AG09309 (cell line): ENCODE measurements around the gene IL11RA.

ENCODE experiments used
- DNase-seq: peaks from one replicate; pipeline ENCODE4 v3.0.0-alpha.2; 2010; ENCODE audit warnings: low read depth
- H3K4me3 ChIP-seq: 2 replicates; pipeline ENCODE4 v1.5.1; 2011; ENCODE audit warnings: mild to moderate bottlenecking, low read depth, low read length, moderate library complexity; ENCODE audit not compliant: control insufficient read depth
- TF ChIP-seq, protein P1 (sequence below): IDR thresholded peaks from 2 replicates; pipeline ENCODE4 v1.5.1; 2011; ENCODE audit warnings: mild to moderate bottlenecking, low read depth, low read length, inconsistent platforms; ENCODE audit not compliant: insufficient read depth, control insufficient read depth; ENCODE audit errors: missing control alignments

The IL11RA gene

DNA sequence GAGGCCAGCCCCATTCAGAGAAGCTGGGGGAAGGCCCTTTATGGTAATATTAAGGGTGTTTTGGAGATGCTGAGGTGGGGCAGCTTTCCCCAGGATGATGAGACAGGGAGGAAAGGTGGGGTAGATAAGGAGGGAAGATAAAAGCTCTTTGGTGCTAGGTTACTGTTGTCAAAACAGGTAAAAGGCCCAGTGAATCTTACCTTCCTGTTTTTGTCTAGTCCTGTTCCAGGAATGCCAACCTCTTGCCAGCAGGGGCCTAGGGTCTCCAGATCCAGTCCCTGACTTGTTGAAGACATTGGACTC lies 11.3 kb downstream of the IL11RA start:
- TF ChIP-seq, protein P1, sequence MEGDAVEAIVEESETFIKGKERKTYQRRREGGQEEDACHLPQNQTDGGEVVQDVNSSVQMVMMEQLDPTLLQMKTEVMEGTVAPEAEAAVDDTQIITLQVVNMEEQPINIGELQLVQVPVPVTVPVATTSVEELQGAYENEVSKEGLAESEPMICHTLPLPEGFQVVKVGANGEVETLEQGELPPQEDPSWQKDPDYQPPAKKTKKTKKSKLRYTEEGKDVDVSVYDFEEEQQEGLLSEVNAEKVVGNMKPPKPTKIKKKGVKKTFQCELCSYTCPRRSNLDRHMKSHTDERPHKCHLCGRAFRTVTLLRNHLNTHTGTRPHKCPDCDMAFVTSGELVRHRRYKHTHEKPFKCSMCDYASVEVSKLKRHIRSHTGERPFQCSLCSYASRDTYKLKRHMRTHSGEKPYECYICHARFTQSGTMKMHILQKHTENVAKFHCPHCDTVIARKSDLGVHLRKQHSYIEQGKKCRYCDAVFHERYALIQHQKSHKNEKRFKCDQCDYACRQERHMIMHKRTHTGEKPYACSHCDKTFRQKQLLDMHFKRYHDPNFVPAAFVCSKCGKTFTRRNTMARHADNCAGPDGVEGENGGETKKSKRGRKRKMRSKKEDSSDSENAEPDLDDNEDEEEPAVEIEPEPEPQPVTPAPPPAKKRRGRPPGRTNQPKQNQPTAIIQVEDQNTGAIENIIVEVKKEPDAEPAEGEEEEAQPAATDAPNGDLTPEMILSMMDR = no peak
- no peak for DNase-seq
- no peak overlapping the region for H3K4me3 ChIP-seq

DNA sequence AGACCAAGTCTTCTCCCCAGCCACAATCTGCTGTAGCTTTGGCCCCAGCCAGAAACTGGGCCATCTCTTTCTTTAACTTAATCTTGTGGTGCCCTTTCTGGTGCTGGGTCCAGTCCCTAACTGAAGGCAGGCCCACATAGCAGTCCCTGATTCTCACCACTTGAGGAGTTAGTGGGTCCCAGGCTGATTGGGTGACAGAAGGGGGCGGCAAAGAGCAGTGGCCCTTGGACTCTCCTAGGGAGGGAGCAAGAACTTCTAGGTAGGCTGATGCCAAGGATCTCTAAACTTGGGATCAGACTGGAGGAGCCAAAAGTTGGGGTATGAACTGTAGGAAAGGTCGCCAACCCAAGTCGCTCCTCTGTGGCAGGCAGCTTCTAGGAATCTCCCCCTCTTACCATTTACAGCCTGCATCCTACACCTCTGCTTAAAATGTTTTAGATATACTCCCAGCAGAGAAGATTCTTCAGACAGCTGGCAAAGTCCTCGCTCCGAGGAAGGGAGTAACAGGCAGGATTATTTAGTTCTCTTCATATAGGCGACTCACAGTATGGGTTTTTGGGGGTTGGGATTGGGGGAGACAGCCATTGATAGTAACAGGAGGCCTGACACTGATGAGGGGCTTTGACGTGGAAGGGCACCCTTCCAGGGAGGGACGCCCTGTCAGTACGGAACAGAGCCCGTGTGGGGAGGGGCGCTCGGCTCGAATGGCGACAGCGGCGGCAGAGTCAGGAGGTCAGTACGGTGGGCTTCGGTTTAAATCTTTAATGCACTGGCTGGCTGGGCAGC lies 12.5 kb downstream of the IL11RA start:
- TF ChIP-seq, protein P1 = peak; percentile 99
- DNase-seq = peak; percentile 37
- peak overlapping the region; percentile 70 for H3K4me3 ChIP-seq

DNA sequence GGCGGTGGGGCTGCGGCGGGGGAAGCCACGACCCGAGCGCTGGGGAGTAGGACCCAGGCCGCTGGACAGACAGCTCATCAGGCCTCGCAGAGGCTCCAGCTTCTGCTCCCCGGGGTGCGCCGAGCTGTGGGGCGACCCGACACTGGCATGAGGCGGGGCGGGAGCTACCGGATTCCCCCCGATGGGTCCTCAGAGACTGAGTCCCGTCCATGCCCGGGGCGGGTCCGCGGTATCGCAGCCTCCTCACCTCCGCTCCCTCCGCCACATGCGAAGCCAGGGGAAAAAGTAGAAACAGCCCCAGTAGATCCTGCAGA lies 13.0 kb downstream of the IL11RA start:
- H3K4me3 ChIP-seq = peak overlapping the region; percentile 70
- DNase-seq = no peak
- TF ChIP-seq, protein P1 = no peak

DNA sequence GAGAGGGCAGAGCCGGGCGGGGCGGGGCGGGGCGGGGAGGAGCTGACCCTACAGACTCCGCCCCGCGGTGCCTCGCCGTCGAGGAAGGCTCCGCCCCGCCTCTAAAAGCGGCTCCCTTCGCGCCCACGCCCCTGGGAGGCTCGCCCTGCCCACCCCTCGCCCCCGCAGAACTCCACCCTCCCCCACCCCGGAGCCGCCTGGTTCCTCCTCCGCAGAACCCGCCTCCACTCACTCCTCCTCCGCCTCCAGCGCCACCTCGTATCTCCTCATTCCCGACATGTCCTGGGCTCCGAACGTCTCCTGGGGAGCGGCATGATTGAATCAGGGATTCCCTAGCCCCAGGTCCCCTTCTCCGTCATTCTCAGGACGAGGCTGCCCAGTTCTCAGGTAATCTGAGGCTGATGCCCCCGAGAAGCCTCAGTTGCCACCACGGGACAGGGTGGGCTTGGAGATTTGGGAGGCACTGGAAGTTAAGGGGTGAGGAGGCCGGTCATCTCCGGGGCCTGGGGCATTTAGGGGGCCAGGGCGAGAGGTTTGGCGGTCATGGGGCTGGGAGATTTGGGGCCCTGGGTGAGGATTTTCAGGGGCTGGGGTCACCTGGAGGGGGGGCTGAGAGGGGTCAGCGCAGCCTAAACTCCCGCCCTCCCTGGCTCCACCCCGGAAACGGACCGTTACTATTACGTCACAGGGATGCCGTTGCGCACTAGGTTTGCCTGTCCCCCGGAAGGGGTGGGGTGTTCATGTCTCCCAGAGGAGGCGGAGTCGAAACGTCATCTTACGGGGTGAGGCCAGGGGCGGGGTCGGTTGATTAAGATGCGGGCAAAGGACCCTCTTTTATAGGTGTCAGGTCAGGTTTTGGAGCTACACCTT lies 13.6 kb downstream of the IL11RA start:
- peak overlapping the region; percentile 70 for H3K4me3 ChIP-seq
- DNase-seq = peak; percentile 74
- TF ChIP-seq, protein P1 = no peak

DNA sequence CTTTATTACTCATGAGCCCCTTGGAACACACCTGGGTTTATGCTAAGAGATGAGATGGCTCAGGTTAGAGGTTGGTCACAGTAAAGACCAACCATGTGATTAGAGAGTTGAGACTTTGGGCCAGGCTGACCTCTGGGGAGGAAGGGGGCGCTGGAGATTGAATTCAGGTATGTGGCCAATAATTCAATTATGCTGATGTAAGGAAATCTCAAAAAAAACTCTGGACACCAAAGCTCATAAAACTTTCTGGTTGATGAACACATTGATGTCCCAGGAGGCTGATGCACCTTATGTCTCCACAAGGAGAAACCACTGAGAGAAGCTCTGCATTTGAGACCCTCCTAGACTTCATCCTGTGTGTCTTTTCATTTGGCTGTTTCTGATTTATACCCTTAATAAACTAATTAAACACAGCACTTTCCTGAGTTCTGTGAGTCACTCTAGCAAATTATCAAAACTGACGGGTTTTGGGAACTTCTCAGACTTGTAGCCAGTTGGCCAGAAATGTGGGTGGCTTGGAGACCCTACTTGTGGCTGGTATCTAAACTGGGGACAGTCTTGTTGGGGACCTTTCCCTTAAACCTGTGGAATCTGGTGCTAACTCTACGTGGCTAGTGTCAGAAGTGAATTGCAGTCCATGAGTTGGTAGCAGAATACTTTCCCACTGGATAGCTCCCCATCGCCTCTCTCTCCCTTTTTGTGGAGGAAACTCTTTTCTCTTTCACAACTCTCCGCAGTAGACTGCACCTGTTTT lies 18.0 kb downstream of the IL11RA start:
- DNase-seq = no peak
- TF ChIP-seq, protein P1 = no peak

DNA sequence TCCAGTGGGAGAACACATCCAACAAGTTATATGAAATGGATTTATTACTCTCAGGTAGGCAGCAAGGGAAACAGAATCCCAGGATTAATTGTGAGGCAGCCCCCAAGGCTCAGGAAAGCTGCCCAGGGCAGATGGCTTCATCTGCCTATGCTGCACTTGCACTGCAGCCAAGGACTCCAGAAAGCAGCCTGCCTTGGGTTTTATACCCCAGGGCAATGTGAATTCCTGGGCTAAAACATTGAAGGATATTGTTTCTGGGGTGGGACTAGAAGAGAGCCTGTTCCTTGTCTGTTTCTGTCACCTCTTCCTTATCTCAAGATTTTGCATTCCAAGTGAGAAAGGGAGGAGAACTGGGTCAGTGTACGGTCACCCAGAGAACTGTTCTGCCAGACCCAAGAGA lies 19.3 kb downstream of the IL11RA start:
- TF ChIP-seq, protein P1 = no peak
- H3K4me3 ChIP-seq = no peak overlapping the region
- no peak for DNase-seq

More for the DNA sequence above, 18.0 kb downstream of the IL11RA start:
- H3K4me3 ChIP-seq = no peak overlapping the region
